Aorta (tissue), 5 donors: Measurements from ENCODE around the gene ECEL1. TPM values are rescaled to one million over a fixed set of nuclear protein-coding genes. Genes with fewer than 3 reads are reported as not detected.
A peak's percentile ranks its signal among the peaks of the same experiment; 100 is the strongest.

ENCODE experiments used
- ATAC-seq: fragments of 200-7000 bp; cut with Tn5 transposase; one replicate; pipeline ENCODE4 v1.9.1; 2022; ENCODE audit warnings: moderate library complexity; ENCODE audit not compliant: low FRiP score
- DNase-seq, 2 donors: peaks; one replicate each; pipeline ENCODE4 v3.0.0-alpha.2; 2020
- H3K27ac ChIP-seq, 2 donors: one replicate each; pipeline ENCODE4 v1.5.1; 2013; ENCODE audit warnings: low read length in 2 of 2, mild to moderate bottlenecking in 2 of 2, moderate library complexity in 2 of 2, control low read depth in 1 of 2, inconsistent platforms in 1 of 2, low read depth in 1 of 2
- H3K27me3 ChIP-seq, 2 donors: one replicate each; pipeline ENCODE4 v1.6.1; 2013; ENCODE audit warnings: control low read depth in 1 of 2, low read length in 1 of 2, mild to moderate bottlenecking in 1 of 2, moderate library complexity in 1 of 2; ENCODE audit not compliant: insufficient read depth in 2 of 2, control insufficient read depth in 1 of 2
- H3K36me3 ChIP-seq, 2 donors: one replicate each; pipeline ENCODE4 v1.6.1; 2013; ENCODE audit warnings: control low read depth in 1 of 2, low read length in 1 of 2, mild to moderate bottlenecking in 1 of 2; ENCODE audit not compliant: insufficient read depth in 2 of 2, control insufficient read depth in 1 of 2
- H3K4me1 ChIP-seq, 2 donors: one replicate each; pipeline ENCODE4 v1.6.1; 2013; ENCODE audit warnings: low read length in 2 of 2, control low read depth in 1 of 2, mild to moderate bottlenecking in 1 of 2, moderate library complexity in 1 of 2; ENCODE audit not compliant: insufficient read depth in 2 of 2, control insufficient read depth in 1 of 2
- H3K4me3 ChIP-seq, 2 donors: one replicate each; pipeline ENCODE4 v1.5.1; 2013; ENCODE audit warnings: low read length in 2 of 2, control low read depth in 1 of 2, mild to moderate bottlenecking in 1 of 2
- H3K9me3 ChIP-seq: one replicate; pipeline ENCODE4 v1.6.1; 2013; ENCODE audit warnings: mild to moderate bottlenecking, low read length; ENCODE audit not compliant: control insufficient read depth
- WGBS, 2 donors: extraction: QIAGEN DNeasy Blood & Tissue Kit; methylation state at CpG; one replicate each; pipeline ENCODE4 v1.1.7; 2013; 5-methylcytosine and 5-hydroxymethylcytosine counted together
- intact Hi-C, 2 donors: fragments of 100-400 bp; cut with DNase I; formaldehyde crosslinking; loops; one replicate each; pipeline versions ENCODE4 v1.14.2 to v1.15.0; 2022
- polyA plus RNA-seq, 2 donors: library from polyadenylated mRNA; stranded (reverse); fragments of 200-250 nt; gene quantifications; one replicate each; pipeline ENCODE4 v1.2.3, GENCODE V29; 2013
- total RNA-seq, 2 donors: library from RNA; stranded (reverse); fragmentation: NEBNext Ultra II Directional; extraction: Animal tissue kit (Norgen Biotek cat#: 25700); gene quantifications; one replicate each; pipeline ENCODE4 v1.2.1, GENCODE V29; 2021
- donor health status: healthy with polysubstance abuse.
- donor health status: Bipolar disorder and iron deficiency.
- donor health status: DM: no; HTN: no; CAD: no.
- donor health status: DM: no; HTN: no; CAD: no.
- donor health status: DM: yes; HTN: yes; CAD: no.

ECEL1 gene
- total and polyA plus RNA-seq, 4 donors, result 2.1 to 7.2 TPM; not detected in 2

DNA sequence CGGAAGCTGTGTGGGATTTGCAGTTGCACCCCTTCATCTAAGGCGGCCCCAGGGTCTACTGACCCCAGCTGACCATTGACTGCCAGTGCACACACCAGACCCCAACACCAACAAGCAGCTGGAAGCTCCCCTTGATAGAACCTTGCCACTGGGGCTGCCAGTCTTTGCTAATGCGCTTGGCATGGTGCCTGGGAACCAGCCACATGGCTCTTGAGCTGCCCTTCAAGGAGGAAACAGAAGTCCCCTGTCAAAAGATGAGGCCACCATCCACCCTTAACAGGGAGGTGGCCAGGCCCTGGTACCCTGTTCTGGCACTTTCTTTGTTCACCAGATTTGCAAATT, 23.1 kb downstream of the ECEL1 start:
- 82 to 87% methylated on average over 3 of the region's 3 CpGs for WGBS, 2 donors

DNA sequence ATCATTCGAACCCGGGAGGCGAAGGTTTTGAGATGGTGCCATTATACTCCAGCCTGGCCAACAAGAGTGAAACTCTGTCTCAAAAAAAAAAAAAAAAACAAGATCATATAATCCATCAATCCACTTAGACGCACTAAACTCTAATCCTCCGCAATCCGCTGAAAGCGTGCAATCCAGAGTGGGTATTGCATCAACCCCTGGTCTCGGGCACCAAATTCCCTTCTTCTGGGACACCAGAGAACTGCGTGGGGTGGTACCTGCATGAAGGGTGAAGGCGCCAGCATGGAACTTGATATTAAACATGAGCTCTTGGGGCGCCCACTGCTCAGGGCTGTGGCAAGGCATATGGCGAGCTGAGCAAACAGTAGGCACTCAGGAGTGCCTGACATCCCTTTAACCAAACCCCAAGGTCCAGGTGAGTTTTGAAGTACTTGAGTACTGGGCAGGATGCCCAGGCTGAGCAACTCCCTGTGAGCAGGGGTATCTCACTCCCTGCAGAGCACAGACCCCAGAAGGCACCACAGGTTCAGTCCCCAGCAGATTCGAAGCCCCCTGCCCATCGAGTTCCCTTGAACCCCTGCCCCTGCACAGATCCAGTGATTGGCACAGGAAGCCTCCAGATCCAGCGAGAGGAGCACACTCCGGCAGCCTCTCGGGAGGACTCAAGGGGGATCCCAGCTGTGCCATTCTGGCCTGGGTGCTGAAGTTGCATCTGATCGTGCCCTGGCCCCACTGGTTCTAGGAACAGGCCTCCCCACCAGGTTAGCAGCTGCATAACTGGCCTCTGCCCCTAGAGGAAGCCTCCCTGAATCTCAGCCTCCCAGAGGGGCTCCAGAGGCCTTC, 23.7 kb downstream of the ECEL1 start:
- ATAC-seq, result no peak
- WGBS, 2 donors, result 86 to 89% methylated on average over 18 of the region's 18 CpGs
- Histone ChIP-seq H3K4me3 (no peak overlapping the region), H3K27ac (no peak overlapping the region), H3K36me3 (no peaks in the 10 kb centered on the region), H3K9me3 (no peaks in the 10 kb centered on the region), H3K4me1 (no peaks in the 10 kb centered on the region), H3K27me3 (peaks cover 0 to 2% of the 10 kb centered on the region in 2 donors)
- intact Hi-C loops, result no loop called here
- DNase-seq, result peak in 1 of 2 donors; percentile 45

More for the DNA sequence above, 23.1 kb downstream of the ECEL1 start:
- DNase-seq (peak in 1 of 2 donors; percentile 34), ATAC-seq (no peak)
- Histone ChIP-seq H3K9me3 (no peaks in the 10 kb centered on the region), H3K4me1 (no peaks in the 10 kb centered on the region), H3K36me3 (no peaks in the 10 kb centered on the region), H3K27me3 (peaks cover 0 to 2% of the 10 kb centered on the region in 2 donors), H3K4me3 (no peak overlapping the region), H3K27ac (no peak overlapping the region)
- intact Hi-C loops, result no loop called here

- H3K4me3 ChIP-seq, result no peak overlapping the region
- no peaks in the 10 kb centered on the region for H3K4me1 ChIP-seq
- no peaks in the 10 kb centered on the region for H3K36me3 ChIP-seq
- intact Hi-C loops, result no loop called here
- no peaks in the 10 kb centered on the region for H3K27me3 ChIP-seq
- peak in 1 of 2 donors; percentile 45 for DNase-seq
- H3K27ac ChIP-seq, result no peak overlapping the region
- no peaks in the 10 kb centered on the region for H3K9me3 ChIP-seq
- no peak for ATAC-seq
- WGBS, 2 donors, result 67 to 69% methylated on average over 2 of the region's 2 CpGs
Measured at GRCh38 chr2:232460171-232460570, 27.5 kb downstream of the ECEL1 start.

DNA sequence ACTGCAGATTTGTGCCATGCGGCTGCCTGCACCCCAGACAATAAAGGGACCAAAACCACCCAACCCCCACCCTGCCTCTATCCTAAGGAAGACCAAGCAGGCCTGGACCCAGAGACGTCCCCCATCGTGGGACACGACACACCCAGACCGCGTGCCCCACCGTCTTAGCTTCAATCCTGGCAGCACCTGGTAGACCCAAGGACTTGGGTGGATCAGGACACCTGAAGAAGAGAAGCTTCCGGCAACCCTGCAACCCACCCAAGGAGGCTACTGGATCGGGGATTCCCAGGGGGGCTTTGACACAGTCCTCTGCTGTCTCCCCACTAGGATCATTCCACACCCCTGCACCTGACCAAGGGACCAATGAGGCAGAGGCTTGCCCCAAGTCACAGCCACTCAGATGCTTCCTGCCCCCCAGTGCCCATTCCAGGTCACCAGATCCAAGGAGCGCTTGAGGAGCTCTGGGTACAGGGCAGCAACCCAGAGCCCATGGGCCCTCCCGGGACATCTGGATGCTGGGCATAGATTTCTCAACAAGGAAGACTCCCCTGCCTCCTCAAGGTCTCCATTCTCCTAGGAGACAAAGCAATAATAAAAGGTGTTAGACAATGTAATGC, 28.1 kb downstream of the ECEL1 start:
- Histone ChIP-seq H3K36me3 (no peaks in the 10 kb centered on the region), H3K27me3 (no peaks in the 10 kb centered on the region), H3K27ac (no peak overlapping the region), H3K4me1 (no peaks in the 10 kb centered on the region), H3K9me3 (no peaks in the 10 kb centered on the region), H3K4me3 (no peak overlapping the region)
- peak in 1 of 2 donors; percentile 62 for DNase-seq
- ATAC-seq, result peak; percentile 9
- intact Hi-C loops, result no loop called here
- WGBS, 2 donors, result 81 to 84% methylated on average over 11 of the region's 11 CpGs

GRCh38 chr2:232458661-232459418, 28.8 kb downstream of the ECEL1 start:
- no peaks in the 10 kb centered on the region for H3K27me3 ChIP-seq
- H3K4me1 ChIP-seq, result no peaks in the 10 kb centered on the region
- DNase-seq (peak in 1 of 2 donors; percentile 72), ATAC-seq (no peak)
- 46 to 47% methylated on average over 48 to 56 of the region's 56 CpGs for WGBS, 2 donors
- no peak overlapping the region for H3K27ac ChIP-seq
- intact Hi-C loops, result no loop called here
- no peaks in the 10 kb centered on the region for H3K9me3 ChIP-seq
- H3K4me3 ChIP-seq, result no peak overlapping the region
- H3K36me3 ChIP-seq, result no peaks in the 10 kb centered on the region

- no peak for ATAC-seq
- Histone ChIP-seq H3K36me3 (no peaks in the 10 kb centered on the region), H3K27ac (no peak overlapping the region), H3K9me3 (no peaks in the 10 kb centered on the region), H3K4me3 (no peak overlapping the region), H3K4me1 (no peaks in the 10 kb centered on the region), H3K27me3 (no peaks in the 10 kb centered on the region)
- intact Hi-C loops, result no loop called here
- peak in 1 of 2 donors; percentile 64 for DNase-seq
- WGBS, 2 donors, result 88 to 89% methylated on average over 23 to 25 of the region's 25 CpGs
Measured at GRCh38 chr2:232458051-232458660, 29.5 kb downstream of the ECEL1 start.

DNA sequence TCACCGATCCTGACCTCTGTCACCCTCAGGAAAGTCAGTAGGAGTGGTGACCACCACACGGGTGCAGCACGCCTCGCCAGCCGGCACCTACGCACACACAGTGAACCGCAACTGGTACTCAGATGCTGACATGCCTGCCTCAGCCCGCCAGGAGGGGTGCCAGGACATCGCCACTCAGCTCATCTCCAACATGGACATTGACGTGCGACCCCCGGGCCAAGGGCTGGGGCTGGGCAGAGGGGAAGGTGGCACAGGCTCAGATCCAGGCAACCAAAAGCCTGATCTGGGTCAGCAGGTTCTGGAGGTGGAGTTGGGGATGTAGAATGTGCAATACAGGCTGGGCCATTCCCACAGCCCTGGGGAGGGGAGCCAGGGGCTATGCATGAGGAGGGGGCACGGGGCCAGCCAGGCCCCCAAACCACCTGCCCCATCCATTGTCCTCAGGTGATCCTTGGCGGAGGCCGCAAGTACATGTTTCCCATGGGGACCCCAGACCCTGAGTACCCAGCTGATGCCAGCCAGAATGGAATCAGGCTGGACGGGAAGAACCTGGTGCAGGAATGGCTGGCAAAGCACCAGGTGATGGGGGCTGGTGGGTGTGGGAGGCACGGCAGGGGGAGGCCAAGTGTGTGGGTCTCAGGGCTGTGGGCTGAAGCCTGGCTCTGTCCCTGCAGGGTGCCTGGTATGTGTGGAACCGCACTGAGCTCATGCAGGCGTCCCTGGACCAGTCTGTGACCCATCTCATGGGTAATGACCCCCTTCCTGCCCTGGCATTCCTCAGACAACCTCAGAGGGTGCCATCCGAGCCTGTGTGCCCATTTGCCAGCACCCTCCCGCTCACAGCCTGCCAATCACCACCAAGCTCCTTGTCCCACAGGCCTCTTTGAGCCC, 30.3 kb downstream of the ECEL1 start:
- ATAC-seq (no peak), DNase-seq (peak in 1 of 2 donors; percentile 67)
- 83% methylated on average over 21 of the region's 21 CpGs for WGBS, 2 donors
- H3K27me3 ChIP-seq, result no peaks in the 10 kb centered on the region
- intact Hi-C loops, result no loop called here
- no peaks in the 10 kb centered on the region for H3K9me3 ChIP-seq
- H3K27ac ChIP-seq, result no peak overlapping the region
- no peaks in the 10 kb centered on the region for H3K4me1 ChIP-seq
- no peaks in the 10 kb centered on the region for H3K36me3 ChIP-seq
- H3K4me3 ChIP-seq, result no peak overlapping the region
